ENCODE data around the gene RPS6KL1.

- TF ChIP-seq TSHZ2 (CRISPR knock-in tag; IDR thresholded peaks at IDR 0.05) (no peak), ESRRG (CRISPR knock-in tag; IDR thresholded peaks at IDR 0.05) (no peak), PATZ1 (CRISPR knock-in tag; IDR thresholded peaks at IDR 0.05; ENCODE audit: borderline replicate concordance) (no peak), CSDC2 (CRISPR knock-in tag; IDR thresholded peaks at IDR 0.05) (no peak), ARNTL (CRISPR knock-in tag; IDR thresholded peaks at IDR 0.05; ENCODE audit: borderline replicate concordance, low read depth) (no peak), ZFP3 (CRISPR knock-in tag; IDR thresholded peaks at IDR 0.05) (no peak), ZFP30 (CRISPR knock-in tag; IDR thresholded peaks at IDR 0.05) (no peak)
Measured at GRCh38 chr14:74959596-74960180, 36.6 kb upstream of the RPS6KL1 start.

Measured in SK-N-SH treated with all-trans-retinoic acid at 6 μM for 48 hours (cell line).